Neural cell (in vitro differentiated cells): ENCODE data around the gene ACHE. TPM values are rescaled to one million over a fixed set of nuclear protein-coding genes. Genes with fewer than 3 reads are reported as not detected.
A peak's percentile ranks its signal among the peaks of the same experiment; 100 is the strongest.

Experiments
- H2AFZ ChIP-seq: fragments of 200-600, 300-800 bp; sonication (generic), shearing (Covaris generic); 2 replicates; pipeline ENCODE4 v1.6.0; 2014; ENCODE audit warnings: low read depth, mild to moderate bottlenecking, antibody characterized with exemption, low read length, moderate library complexity
- H3F3A ChIP-seq: fragments of 200-600 bp; shearing (Covaris generic); 2 replicates; pipeline ENCODE4 v1.6.1; 2016; ENCODE audit warnings: mild to moderate bottlenecking, moderate library complexity, mixed read lengths, antibody characterized with exemption, low read length; ENCODE audit not compliant: insufficient read depth, poor library complexity, severe bottlenecking
- H3K27ac ChIP-seq: fragments of 200-600, 300-800 bp; sonication (generic), shearing (Covaris generic); 2 replicates; pipeline ENCODE4 v1.5.1; 2014; ENCODE audit warnings: mild to moderate bottlenecking, low read length, moderate library complexity
- H3K27me3 ChIP-seq: fragments of 300-800, 200-600 bp; sonication (generic), shearing (Covaris generic); 2 replicates; pipeline ENCODE4 v1.6.0; 2014; ENCODE audit warnings: mild to moderate bottlenecking, low read depth, low read length, moderate library complexity; ENCODE audit not compliant: insufficient read depth
- H3K36me3 ChIP-seq: fragments of 300-800, 200-600 bp; sonication (generic), shearing (Covaris generic); 2 replicates; pipeline ENCODE4 v1.5.1; 2014; ENCODE audit warnings: mild to moderate bottlenecking, antibody characterized with exemption, low read length, moderate library complexity; ENCODE audit not compliant: insufficient read depth
- H3K4me2 ChIP-seq: fragments of 300-800, 200-600 bp; sonication (generic), shearing (Covaris generic); 2 replicates; pipeline ENCODE4 v1.6.0; 2014; ENCODE audit warnings: mild to moderate bottlenecking, low read length
- H3K4me3 ChIP-seq: fragments of 300-800, 200-600 bp; sonication (generic), shearing (Covaris generic); 2 replicates; pipeline ENCODE4 v1.5.1; 2014; ENCODE audit warnings: mild to moderate bottlenecking, low read length, moderate library complexity
- H3K79me2 ChIP-seq: fragments of 200-600 bp; shearing (Covaris generic); replicated peaks from 2 replicates; pipeline ENCODE4 v1.6.0; 2014; ENCODE audit warnings: mild to moderate bottlenecking, low read length, moderate library complexity; ENCODE audit not compliant: insufficient read depth
- H3K9ac ChIP-seq: fragments of 300-800, 200-600 bp; sonication (generic), shearing (Covaris generic); 2 replicates; pipeline ENCODE4 v1.6.1; 2016; ENCODE audit warnings: mild to moderate bottlenecking, low read length, mixed read lengths
- H3K9me2 ChIP-seq: fragments of 200-600 bp; shearing (Covaris generic); 2 replicates; pipeline ENCODE4 v1.6.1; 2016; ENCODE audit warnings: mild to moderate bottlenecking, low read length, mixed read lengths; ENCODE audit not compliant: insufficient read depth
- H3K9me3 ChIP-seq: fragments of 200-600, 300-800 bp; sonication (generic), shearing (Covaris generic); 2 replicates; pipeline ENCODE4 v1.6.1; 2016; ENCODE audit warnings: mild to moderate bottlenecking, mixed run types, low read length, moderate library complexity, mixed read lengths
- H4K20me1 ChIP-seq: fragments of 200-600 bp; shearing (Covaris generic); 2 replicates; pipeline ENCODE4 v1.6.1; 2016; ENCODE audit warnings: mild to moderate bottlenecking, mixed run types; ENCODE audit not compliant: insufficient read depth
- EP300 ChIP-seq: fragments of 450-650 bp; conservative IDR thresholded peaks from 2 replicates; pipeline ENCODE4 v1.6.1; 2014; ENCODE audit warnings: antibody characterized with exemption, mild to moderate bottlenecking, moderate library complexity; ENCODE audit not compliant: poor library complexity, severe bottlenecking
- EZH2 ChIP-seq: fragments of 200-600, 300-800 bp; shearing (Covaris generic), sonication (generic); IDR thresholded peaks from 2 replicates; pipeline ENCODE4 v1.6.1; 2014; ENCODE audit warnings: antibody characterized with exemption, low read length, borderline replicate concordance, mild to moderate bottlenecking; ENCODE audit not compliant: insufficient read depth, poor library complexity, severe bottlenecking
- MXI1 ChIP-seq: fragments of 450-650 bp; conservative IDR thresholded peaks from 2 replicates; pipeline ENCODE4 v1.6.1; 2014; ENCODE audit warnings: antibody characterized with exemption, mild to moderate bottlenecking; ENCODE audit not compliant: poor library complexity, severe bottlenecking
- POLR2AphosphoS5 ChIP-seq: IDR thresholded peaks from 2 replicates; pipeline ENCODE4 v1.6.1; 2012
- RAD21 ChIP-seq: fragments of 450-650 bp; conservative IDR thresholded peaks from 2 replicates; pipeline ENCODE4 v1.6.1; 2014; ENCODE audit warnings: antibody characterized with exemption, mild to moderate bottlenecking, moderate library complexity
- SMC3 ChIP-seq: fragments of 450-650 bp; conservative IDR thresholded peaks from 2 replicates; pipeline ENCODE4 v1.6.1; 2014; ENCODE audit warnings: antibody characterized with exemption, mild to moderate bottlenecking, moderate library complexity; ENCODE audit not compliant: poor library complexity
- TAF1 ChIP-seq: IDR thresholded peaks from 2 replicates; pipeline ENCODE4 v1.6.1; 2012; ENCODE audit warnings: low read depth
- polyA plus RNA-seq: library from polyadenylated mRNA; depleted of rRNA; stranded (reverse); fragments of >200 nt; gene quantifications from 2 replicates; pipeline ENCODE4 v1.2.3, GENCODE V29; 2014
- TF ChIP-seq, protein P1 (sequence below): IDR thresholded peaks from 2 replicates; pipeline ENCODE4 v1.6.1; 2012; ENCODE audit warnings: borderline replicate concordance
- TF ChIP-seq, protein P2 (sequence below): fragments of 450-650 bp; IDR thresholded peaks from 2 replicates; pipeline ENCODE4 v1.5.1; 2014; ENCODE audit warnings: antibody characterized with exemption, mild to moderate bottlenecking, moderate library complexity; ENCODE audit not compliant: poor library complexity, severe bottlenecking

Gene ACHE
- polyA plus RNA-seq, 1 donor from 2014 or later: 12.2 TPM

DNA sequence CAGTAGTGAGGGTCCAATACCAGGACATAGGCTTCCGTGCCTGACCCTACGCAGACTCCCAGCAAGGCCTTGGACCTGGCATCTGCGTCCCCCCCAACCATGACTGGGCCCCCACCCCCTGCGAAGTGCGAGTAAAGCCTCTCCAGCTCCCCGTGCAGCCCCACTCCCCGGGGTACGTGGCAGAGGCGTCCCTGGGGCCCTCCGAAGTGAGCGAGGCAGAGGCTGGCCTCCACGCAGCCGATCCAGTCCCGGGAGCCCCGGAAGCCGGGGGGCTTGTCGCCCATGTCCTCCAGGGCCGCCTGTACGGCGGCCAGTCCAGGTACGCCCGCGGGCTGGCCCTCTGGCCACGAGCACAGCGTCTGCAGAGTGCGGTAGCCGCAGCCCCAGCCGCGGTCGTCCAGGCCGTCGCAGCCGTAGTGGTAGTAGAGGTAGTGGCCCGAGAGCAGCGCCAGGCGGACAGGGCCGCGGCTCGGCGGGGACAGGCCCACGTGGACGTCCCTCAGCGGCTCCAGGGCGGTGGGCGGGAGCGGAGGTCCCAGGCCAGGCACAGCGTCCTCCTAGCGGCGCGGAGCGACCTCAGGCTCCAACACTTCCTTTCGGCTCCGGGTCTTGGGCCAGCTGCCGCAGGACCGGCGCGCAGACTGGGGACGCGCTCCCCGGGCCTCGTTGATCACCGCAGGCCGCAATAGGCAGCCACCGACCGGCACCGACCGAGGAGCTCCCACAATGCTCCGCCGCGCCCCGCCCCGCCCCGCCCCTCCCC is 6.5 kb downstream of the ACHE start, which contains the start of gene UFSP1:
TSS of gene UFSP1 (minus strand) at position 728 of the 763 bp plus-strand sequence. CDS start at position 284, 444 bp downstream.
- peak within 1 kb of the TSS; percentile 70 for H3K4me2 ChIP-seq
- H3K27ac ChIP-seq: peak within 1 kb of the TSS; percentile 76
- no peaks in the 10 kb centered on the region for H3K9me2 ChIP-seq
- no peaks in the 10 kb centered on the region for H4K20me1 ChIP-seq
- H3F3A ChIP-seq: no peaks in the 10 kb centered on the region
- TF ChIP-seq TAF1 (no peak), MXI1 (peak; percentile 93)
- peak within 1 kb of the TSS; percentile 82 for H3K9ac ChIP-seq
- H3K4me3 ChIP-seq: peak within 1 kb of the TSS; percentile 90
- H3K9me3 ChIP-seq: no peaks in the 10 kb centered on the region
- no peaks in the 10 kb centered on the region for H3K79me2 ChIP-seq
- peak within 1 kb of the TSS; percentile 45 for H2AFZ ChIP-seq
- peaks cover 4% of the 10 kb centered on the region for H3K27me3 ChIP-seq
- peaks cover 18% of the 10 kb centered on the region for H3K36me3 ChIP-seq

DNA sequence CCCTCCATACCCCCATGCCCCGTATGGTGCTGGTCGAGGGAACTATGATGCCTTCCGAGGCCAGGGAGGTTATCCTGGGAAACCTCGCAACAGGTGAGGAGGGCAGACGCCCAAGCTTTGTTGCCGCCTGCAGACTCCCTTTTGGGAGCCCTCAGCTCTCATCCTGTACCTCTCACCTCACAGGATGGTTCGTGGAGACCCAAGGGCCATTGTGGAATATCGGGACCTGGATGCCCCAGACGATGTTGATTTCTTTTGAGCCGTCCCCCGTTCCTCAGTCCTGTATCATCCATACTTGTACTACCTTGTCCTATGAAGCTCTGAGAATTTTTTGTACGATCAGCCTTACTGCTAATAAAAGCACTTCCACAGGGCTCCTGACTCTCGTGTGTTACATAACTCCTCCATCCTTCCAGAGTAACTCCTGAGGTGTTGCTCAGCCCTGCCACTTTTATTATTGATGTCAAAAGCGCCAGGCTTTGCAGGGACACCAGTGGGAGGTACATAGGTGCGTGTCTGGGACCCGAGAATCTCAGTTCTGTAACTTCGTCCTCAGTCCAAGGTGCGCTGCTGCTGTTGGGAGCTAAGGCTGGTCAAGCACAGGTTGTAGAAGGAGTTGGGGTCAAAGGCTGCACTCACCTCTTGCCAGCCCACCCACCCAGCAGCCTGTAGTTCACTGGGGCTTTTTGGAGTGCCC is 7.2 kb downstream of the ACHE start:
- TF ChIP-seq POLR2AphosphoS5: peak; percentile 12
- no peak for TF ChIP-seq MXI1
- Histone ChIP-seq H3K27me3 (peaks cover 4% of the 10 kb centered on the region), H3F3A (no peaks in the 10 kb centered on the region), H4K20me1 (no peaks in the 10 kb centered on the region), H3K27ac (no peak overlapping the region), H3K4me2 (peak overlapping the region; percentile 70), H3K36me3 (peaks cover 18% of the 10 kb centered on the region), H3K79me2 (no peaks in the 10 kb centered on the region), H3K9ac (peak overlapping the region; percentile 82), H3K9me2 (no peaks in the 10 kb centered on the region), H3K9me3 (no peaks in the 10 kb centered on the region), H2AFZ (no peak overlapping the region), H3K4me3 (peak overlapping the region; percentile 90)

DNA sequence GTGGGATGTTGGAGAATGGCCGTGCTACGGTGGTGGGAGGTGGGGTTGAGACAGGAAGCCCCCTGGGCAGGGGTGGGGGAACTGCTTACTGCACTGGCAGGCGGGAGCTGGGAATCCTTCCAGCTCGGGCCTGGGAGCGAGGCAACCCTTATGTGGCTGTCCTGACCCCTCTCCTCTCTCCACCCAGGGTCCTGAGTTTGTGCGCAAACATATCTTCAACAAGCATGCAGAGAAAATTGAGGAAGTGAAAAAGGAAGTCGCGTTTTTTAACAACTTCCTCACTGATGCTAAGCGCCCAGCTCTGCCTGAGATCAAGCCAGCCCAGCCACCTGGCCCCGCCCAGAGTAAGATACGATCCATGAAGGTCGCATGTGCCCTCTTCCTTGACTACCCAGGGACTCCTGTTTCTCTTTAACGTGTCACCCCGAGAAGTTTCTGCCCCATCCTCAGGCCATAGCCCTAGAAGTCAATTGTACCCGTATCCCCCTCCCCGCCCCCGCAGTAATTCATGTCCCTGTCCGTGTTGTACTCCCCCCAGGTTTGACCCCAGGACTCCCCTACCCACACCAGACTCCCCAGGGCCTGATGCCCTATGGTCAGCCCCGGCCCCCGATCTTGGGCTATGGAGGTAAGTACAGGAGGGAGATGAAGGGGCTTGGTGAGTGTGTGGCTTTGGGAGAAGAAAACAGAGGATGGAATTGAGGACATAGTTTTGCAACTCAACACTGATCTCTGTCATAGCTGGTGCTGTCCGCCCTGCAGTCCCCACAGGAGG is 8.0 kb downstream of the ACHE start:
- H3K27ac ChIP-seq: no peak overlapping the region
- no peaks in the 10 kb centered on the region for H3K9me2 ChIP-seq
- H3K36me3 ChIP-seq: peaks cover 18% of the 10 kb centered on the region
- no peak overlapping the region for H3K9ac ChIP-seq
- no peak overlapping the region for H2AFZ ChIP-seq
- no peaks in the 10 kb centered on the region for H3K9me3 ChIP-seq
- peaks cover 4% of the 10 kb centered on the region for H3K27me3 ChIP-seq
- H4K20me1 ChIP-seq: no peaks in the 10 kb centered on the region
- no peak overlapping the region for H3K4me2 ChIP-seq
- no peak overlapping the region for H3K4me3 ChIP-seq
- H3K79me2 ChIP-seq: no peaks in the 10 kb centered on the region
- TF ChIP-seq, protein P1, sequence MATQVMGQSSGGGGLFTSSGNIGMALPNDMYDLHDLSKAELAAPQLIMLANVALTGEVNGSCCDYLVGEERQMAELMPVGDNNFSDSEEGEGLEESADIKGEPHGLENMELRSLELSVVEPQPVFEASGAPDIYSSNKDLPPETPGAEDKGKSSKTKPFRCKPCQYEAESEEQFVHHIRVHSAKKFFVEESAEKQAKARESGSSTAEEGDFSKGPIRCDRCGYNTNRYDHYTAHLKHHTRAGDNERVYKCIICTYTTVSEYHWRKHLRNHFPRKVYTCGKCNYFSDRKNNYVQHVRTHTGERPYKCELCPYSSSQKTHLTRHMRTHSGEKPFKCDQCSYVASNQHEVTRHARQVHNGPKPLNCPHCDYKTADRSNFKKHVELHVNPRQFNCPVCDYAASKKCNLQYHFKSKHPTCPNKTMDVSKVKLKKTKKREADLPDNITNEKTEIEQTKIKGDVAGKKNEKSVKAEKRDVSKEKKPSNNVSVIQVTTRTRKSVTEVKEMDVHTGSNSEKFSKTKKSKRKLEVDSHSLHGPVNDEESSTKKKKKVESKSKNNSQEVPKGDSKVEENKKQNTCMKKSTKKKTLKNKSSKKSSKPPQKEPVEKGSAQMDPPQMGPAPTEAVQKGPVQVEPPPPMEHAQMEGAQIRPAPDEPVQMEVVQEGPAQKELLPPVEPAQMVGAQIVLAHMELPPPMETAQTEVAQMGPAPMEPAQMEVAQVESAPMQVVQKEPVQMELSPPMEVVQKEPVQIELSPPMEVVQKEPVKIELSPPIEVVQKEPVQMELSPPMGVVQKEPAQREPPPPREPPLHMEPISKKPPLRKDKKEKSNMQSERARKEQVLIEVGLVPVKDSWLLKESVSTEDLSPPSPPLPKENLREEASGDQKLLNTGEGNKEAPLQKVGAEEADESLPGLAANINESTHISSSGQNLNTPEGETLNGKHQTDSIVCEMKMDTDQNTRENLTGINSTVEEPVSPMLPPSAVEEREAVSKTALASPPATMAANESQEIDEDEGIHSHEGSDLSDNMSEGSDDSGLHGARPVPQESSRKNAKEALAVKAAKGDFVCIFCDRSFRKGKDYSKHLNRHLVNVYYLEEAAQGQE: no peak
- TF ChIP-seq SMC3 (no peak), EZH2 (no peak), MXI1 (no peak), POLR2AphosphoS5 (no peak), RAD21 (no peak), TAF1 (no peak), EP300 (no peak)
- TF ChIP-seq, protein P2, sequence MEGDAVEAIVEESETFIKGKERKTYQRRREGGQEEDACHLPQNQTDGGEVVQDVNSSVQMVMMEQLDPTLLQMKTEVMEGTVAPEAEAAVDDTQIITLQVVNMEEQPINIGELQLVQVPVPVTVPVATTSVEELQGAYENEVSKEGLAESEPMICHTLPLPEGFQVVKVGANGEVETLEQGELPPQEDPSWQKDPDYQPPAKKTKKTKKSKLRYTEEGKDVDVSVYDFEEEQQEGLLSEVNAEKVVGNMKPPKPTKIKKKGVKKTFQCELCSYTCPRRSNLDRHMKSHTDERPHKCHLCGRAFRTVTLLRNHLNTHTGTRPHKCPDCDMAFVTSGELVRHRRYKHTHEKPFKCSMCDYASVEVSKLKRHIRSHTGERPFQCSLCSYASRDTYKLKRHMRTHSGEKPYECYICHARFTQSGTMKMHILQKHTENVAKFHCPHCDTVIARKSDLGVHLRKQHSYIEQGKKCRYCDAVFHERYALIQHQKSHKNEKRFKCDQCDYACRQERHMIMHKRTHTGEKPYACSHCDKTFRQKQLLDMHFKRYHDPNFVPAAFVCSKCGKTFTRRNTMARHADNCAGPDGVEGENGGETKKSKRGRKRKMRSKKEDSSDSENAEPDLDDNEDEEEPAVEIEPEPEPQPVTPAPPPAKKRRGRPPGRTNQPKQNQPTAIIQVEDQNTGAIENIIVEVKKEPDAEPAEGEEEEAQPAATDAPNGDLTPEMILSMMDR: no peak
- no peaks in the 10 kb centered on the region for H3F3A ChIP-seq
